ENCODE measurements around the gene DYRK3.

DNA sequence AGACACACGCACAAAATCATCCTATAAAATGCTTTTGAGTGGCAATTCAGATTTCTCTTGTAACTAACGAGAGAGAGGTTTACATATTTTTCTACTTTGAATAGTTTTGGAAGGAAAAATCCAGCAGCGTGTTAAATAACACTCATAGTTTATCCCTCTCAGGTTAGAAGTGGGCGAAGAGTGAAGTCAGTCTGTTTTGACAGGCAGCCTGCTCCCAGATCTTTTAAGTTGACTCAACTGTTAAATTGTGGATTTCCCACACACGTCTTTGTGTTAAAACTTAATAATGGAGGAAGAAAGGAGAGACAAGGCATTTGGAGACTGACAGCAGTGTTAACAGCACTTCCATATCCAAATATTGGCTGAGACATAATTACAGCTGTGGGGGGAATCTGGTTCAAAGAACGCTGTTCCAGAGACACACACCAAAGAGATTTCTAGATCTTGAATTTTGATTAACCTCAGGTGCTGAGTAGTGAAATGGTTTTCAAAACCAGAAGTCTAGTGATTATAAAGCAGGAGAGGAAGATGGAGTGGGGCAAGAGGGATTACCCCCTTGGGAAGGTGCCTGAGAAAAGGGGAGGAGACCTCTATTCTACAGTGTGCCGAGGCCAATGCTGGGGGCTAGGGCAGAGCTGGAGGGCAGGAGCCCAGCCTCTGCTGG lies 52.0 kb downstream of the DYRK3 start:
- no peak for TF ChIP-seq POLR2AphosphoS5 (IDR thresholded peaks at IDR 0.05)
- TF ChIP-seq POLR2A (IDR thresholded peaks at IDR 0.05): no peak
